Thymus (tissue), 11 donors: ENCODE data around the gene USP12. TPM values are rescaled to one million over a fixed set of nuclear protein-coding genes. Genes with fewer than 3 reads are reported as not detected.

ENCODE experiments used
- DNase-seq, 9 donors: peaks; one replicate each; pipeline ENCODE4 v3.0.0-alpha.2; 2013; ENCODE audit warnings: low spot score in 9 of 9, low read depth in 6 of 9, missing footprints in 1 of 9
- H3K27ac ChIP-seq, 2 donors: one replicate each; pipeline ENCODE4 v1.5.1; 2013; ENCODE audit warnings: control low read depth in 1 of 2, low read depth in 1 of 2, low read length in 1 of 2, mild to moderate bottlenecking in 1 of 2, moderate library complexity in 1 of 2
- H3K27me3 ChIP-seq, 2 donors: one replicate each; pipeline ENCODE4 v1.5.1; 2013; ENCODE audit warnings: low read length in 1 of 2; ENCODE audit not compliant: control insufficient read depth in 2 of 2, insufficient read depth in 1 of 2
- H3K36me3 ChIP-seq, 2 donors: one replicate each; pipeline ENCODE4 v1.5.1; 2013; ENCODE audit warnings: low read length in 1 of 2, mild to moderate bottlenecking in 1 of 2, moderate library complexity in 1 of 2; ENCODE audit not compliant: control insufficient read depth in 2 of 2, insufficient read depth in 2 of 2
- H3K4me1 ChIP-seq, 2 donors: one replicate each; pipeline ENCODE4 v1.5.1; 2013; ENCODE audit warnings: low read length in 2 of 2; ENCODE audit not compliant: control insufficient read depth in 2 of 2, insufficient read depth in 2 of 2
- H3K4me3 ChIP-seq, 2 donors: one replicate each; pipeline ENCODE4 v1.5.1; 2013; ENCODE audit warnings: low read length in 2 of 2, control low read depth in 1 of 2, mild to moderate bottlenecking in 1 of 2
- H3K9me3 ChIP-seq, 2 donors: one replicate each; pipeline ENCODE4 v1.5.1; 2013; ENCODE audit warnings: low read length in 1 of 2, mild to moderate bottlenecking in 1 of 2; ENCODE audit not compliant: control insufficient read depth in 2 of 2, insufficient read depth in 1 of 2
- WGBS: extraction: QIAGEN DNeasy Blood & Tissue Kit; methylation state at CpG from one replicate; pipeline ENCODE4 v1.1.7; 2013; 5-methylcytosine and 5-hydroxymethylcytosine counted together
- polyA plus RNA-seq: library from polyadenylated mRNA; stranded (reverse); fragments of 200-250 nt; gene quantifications from one replicate; pipeline ENCODE4 v1.2.3, GENCODE V29; 2013
- total RNA-seq: library from RNA; stranded (reverse); fragments of 120-200 nt; gene quantifications from one replicate; pipeline ENCODE4 v1.2.4, GENCODE V29; 2013
- donor health status: healthy.

Gene USP12
- total and polyA plus RNA-seq, 2 donors = 11.9 to 14.6 TPM

DNA sequence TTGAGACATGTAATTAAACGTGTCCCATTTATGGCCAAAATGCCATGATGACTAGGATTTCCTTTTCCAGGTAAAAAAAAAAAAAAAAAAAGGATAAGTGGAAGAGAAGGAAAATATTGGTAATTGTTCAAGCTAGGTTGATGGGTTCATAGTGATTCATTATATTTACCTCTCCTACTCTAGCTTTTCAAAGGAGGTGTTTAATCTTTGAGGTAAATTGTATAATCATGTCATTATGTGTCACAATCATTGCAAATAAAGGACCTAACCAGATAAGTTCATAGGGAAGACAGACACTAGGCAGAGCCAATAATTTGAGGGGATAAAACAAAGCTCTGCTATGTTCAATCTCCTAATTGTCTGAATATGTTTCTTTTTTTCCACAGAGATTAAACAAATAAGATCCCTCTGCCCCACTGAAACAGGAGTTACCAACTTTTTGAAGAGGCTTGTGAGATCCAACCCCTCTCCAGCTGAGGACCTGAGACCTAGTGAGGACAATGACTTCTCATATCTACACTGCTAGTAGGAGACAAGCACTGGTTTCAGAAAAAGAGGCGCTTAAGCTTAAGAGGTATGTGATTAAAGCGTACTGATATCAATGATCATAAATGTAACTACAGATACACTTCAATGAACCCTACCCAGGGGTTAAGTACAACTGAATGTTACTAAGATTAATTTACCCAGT is 61.4 kb downstream of the USP12 start:
- H3K36me3 ChIP-seq = peaks cover 1 to 4% of the 10 kb centered on the region in 2 donors
- no peak for DNase-seq

DNA sequence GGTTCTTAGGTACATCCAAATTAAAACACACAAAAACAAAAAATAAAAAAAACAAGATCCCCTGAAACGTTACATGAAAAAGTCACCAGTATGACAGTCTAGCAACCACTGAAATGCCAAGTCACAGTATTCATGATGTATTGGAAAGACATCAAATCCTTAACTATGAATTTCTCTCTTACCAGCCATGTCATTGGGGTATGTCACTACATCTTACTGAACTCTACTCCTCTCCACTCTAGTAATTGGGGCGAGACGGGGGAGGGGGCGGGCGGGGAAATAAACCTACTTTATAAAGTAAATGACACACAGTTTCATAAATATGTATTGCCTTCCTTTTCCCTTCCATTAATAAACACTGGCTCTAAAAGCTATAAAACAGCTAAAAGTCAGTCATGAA is 65.5 kb downstream of the USP12 start:
- Histone ChIP-seq H3K36me3 (peaks cover 5 to 8% of the 10 kb centered on the region in 2 donors), H3K27me3 (no peaks in the 10 kb centered on the region), H3K27ac (no peak overlapping the region), H3K9me3 (no peaks in the 10 kb centered on the region), H3K4me3 (no peak overlapping the region), H3K4me1 (no peaks in the 10 kb centered on the region)
- WGBS = 98% methylated on average over 5 of the region's 5 CpGs
- no peak for DNase-seq

More for the DNA sequence above, 61.4 kb downstream of the USP12 start:
- Histone ChIP-seq H3K4me1 (no peaks in the 10 kb centered on the region), H3K9me3 (no peaks in the 10 kb centered on the region), H3K4me3 (no peak overlapping the region), H3K27me3 (no peaks in the 10 kb centered on the region), H3K27ac (no peak overlapping the region)
- 96% methylated on average over 3 of the region's 3 CpGs for WGBS

DNA sequence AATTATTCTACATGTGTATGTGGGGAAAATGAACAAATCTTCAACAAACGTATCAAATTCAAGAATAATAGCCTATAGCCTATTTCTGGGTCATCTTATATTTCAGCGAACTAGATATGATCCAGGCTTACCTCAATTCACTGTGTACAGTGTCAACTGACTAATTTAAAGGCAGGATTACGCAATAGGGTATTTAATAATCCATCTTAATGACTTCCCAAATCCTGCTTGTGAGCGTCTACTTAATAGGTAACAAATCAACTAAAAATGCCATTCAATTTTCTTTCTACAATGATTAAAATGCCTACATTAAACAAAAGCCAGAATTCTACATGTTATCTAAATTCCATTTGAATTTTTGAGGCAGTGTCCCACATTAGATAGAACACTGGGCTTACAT is 67.0 kb downstream of the USP12 start:
- H3K27me3 ChIP-seq = no peaks in the 10 kb centered on the region
- no peaks in the 10 kb centered on the region for H3K9me3 ChIP-seq
- H3K4me3 ChIP-seq = no peak overlapping the region
- no peaks in the 10 kb centered on the region for H3K4me1 ChIP-seq
- H3K27ac ChIP-seq = no peak overlapping the region
- peaks cover 5 to 8% of the 10 kb centered on the region in 2 donors for H3K36me3 ChIP-seq
- WGBS = 86% methylated on average over 4 of the region's 4 CpGs
- no peak for DNase-seq

DNA sequence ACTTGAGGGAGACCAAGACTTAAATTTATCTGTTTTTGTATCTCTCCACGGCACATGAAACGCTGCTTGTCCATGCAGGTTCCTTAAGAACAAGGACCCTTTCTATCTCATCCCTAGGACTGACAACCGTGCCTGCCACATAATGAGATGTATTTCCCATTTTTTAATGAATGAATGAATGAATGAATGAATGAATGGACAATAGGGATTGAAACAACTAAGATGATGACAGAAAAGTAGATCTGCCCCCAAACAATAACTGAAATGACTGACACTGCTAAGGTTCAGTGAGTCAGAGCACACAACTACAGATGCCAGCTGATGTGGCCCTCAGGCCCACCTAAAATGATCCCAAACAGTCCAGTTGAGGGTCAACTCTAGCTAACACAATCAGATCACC is 69.8 kb downstream of the USP12 start:
- Histone ChIP-seq H3K27ac (no peak overlapping the region), H3K9me3 (no peaks in the 10 kb centered on the region), H3K4me3 (no peak overlapping the region), H3K36me3 (peaks cover 5 to 8% of the 10 kb centered on the region in 2 donors), H3K4me1 (no peaks in the 10 kb centered on the region), H3K27me3 (no peaks in the 10 kb centered on the region)
- over 99% methylated on average over 3 of the region's 3 CpGs for WGBS
- DNase-seq = no peak

GRCh38 chr13:27101289-27101688 is 70.3 kb downstream of the USP12 start:
- H3K9me3 ChIP-seq = no peaks in the 10 kb centered on the region
- H3K27me3 ChIP-seq = no peaks in the 10 kb centered on the region
- DNase-seq = no peak
- no peak overlapping the region for H3K27ac ChIP-seq
- no peaks in the 10 kb centered on the region for H3K4me1 ChIP-seq
- 97% methylated on average over 1 of the region's 1 CpG for WGBS
- H3K36me3 ChIP-seq = peaks cover 5 to 8% of the 10 kb centered on the region in 2 donors
- H3K4me3 ChIP-seq = no peak overlapping the region

GRCh38 chr13:27097691-27098090 is 73.9 kb downstream of the USP12 start:
- H3K9me3 ChIP-seq = no peaks in the 10 kb centered on the region
- H3K4me1 ChIP-seq = no peaks in the 10 kb centered on the region
- H3K4me3 ChIP-seq = no peak overlapping the region
- H3K36me3 ChIP-seq = peaks cover 5 to 8% of the 10 kb centered on the region in 2 donors
- H3K27ac ChIP-seq = no peak overlapping the region
- H3K27me3 ChIP-seq = no peaks in the 10 kb centered on the region
- no peak for DNase-seq

- DNase-seq = no peak
- H3K9me3 ChIP-seq = no peaks in the 10 kb centered on the region
- no peaks in the 10 kb centered on the region for H3K27me3 ChIP-seq
- no peak overlapping the region for H3K27ac ChIP-seq
- no peaks in the 10 kb centered on the region for H3K4me1 ChIP-seq
- 98% methylated on average over 4 of the region's 4 CpGs for WGBS
- peaks cover 4 to 11% of the 10 kb centered on the region in 2 donors for H3K36me3 ChIP-seq
- H3K4me3 ChIP-seq = no peak overlapping the region
Measured at GRCh38 chr13:27091451-27091850, 80.2 kb downstream of the USP12 start.

- H3K27me3 ChIP-seq = no peaks in the 10 kb centered on the region
Measured at GRCh38 chr13:27088619-27089018, 83.0 kb downstream of the USP12 start.

DNA sequence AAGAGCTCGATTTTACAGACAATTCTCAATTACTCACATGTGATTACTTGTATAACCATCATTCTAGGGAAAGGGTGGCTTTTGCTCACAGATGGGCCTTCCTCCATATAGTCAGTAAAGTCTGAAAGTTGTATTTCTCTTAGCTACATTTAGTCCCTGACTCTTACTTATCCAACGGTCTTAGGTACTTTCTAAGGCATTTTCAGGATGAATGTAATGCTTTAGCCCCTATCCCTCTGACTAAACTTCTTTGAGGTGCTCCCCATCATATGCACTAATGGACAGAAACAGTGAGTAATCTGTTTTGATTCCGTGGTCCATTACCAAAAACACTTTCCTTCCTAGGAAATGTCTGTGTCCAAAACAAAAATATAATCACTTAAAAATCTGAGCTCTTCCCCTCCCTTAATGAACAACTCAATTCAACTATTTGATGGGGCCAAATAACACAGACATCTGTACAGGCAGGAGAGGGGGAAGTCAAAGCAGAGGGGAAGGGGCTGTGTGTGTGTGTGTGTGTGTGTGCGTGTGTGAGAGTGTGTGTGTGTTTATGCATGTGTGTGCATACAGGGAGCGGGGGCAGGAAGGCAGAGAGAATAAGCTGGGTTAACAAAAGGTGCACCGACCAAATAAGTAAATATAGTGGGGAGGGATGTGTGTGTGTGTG is 84.9 kb downstream of the USP12 start:
- 93% methylated on average over 6 of the region's 6 CpGs for WGBS
- H3K9me3 ChIP-seq = no peaks in the 10 kb centered on the region
- no peaks in the 10 kb centered on the region for H3K27me3 ChIP-seq
- no peak for DNase-seq
- no peaks in the 10 kb centered on the region for H3K4me1 ChIP-seq
- H3K4me3 ChIP-seq = no peak overlapping the region
- H3K27ac ChIP-seq = no peak overlapping the region
- H3K36me3 ChIP-seq = peaks cover 6 to 9% of the 10 kb centered on the region in 2 donors

More at GRCh38 chr13:27088619-27089018, 83.0 kb downstream of the USP12 start:
- WGBS = 96% methylated on average over 3 of the region's 3 CpGs
- Histone ChIP-seq H3K36me3 (peaks cover 6% of the 10 kb centered on the region in 2 donors), H3K4me3 (no peak overlapping the region), H3K27ac (no peak overlapping the region), H3K9me3 (no peaks in the 10 kb centered on the region), H3K4me1 (no peaks in the 10 kb centered on the region)
- DNase-seq = no peak
